Measurements from ENCODE around the gene YTHDC1. TPM values are rescaled to one million over a fixed set of nuclear protein-coding genes. Genes with fewer than 3 reads are reported as not detected.

Gene YTHDC1
- total RNA-seq, 1 experiment from 2014 or later: 68.9 TPM

DNA sequence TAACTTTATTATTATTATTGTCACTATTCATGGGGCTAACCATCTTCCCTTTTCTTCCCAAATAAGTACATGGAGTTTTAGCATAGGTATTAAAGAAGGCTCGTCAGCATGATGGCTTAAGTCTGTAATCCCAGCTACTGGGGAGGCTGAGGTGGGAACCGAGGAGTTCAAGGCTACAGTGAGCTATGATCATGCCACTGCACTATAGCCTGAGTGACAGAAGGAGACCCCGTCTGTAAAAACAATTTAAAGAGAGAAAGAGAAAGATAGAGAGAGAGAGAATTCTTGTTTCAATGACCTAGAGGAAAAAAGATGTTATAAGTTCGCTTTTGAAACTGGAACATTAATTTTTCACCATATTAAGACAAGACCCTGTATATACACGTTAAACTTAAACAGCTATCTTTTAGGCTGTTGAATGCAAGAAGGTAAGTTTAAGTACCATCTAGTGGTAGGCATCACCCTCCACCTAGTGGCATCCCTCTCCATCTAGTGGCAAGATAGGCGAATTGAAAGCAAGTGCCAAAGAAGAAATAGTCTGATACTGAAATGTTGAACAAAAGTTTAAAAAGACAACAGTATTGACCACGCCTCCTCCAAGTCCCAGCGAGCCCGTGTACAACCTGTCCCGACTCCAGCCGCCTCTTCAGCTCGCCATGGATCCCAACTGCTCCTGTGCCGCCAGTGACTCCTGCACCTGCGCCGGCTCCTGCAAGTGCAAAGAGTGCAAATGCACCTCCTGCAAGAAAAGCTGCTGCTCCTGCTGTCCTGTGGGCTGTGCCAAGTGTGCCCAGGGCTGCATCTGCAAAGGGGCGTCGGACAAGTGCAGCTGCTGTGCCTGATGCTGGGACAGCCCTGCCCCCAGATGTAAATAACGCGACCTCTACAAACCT, 26.0 kb upstream of the YTHDC1 start (continued):
- TF ChIP-seq, protein P1, sequence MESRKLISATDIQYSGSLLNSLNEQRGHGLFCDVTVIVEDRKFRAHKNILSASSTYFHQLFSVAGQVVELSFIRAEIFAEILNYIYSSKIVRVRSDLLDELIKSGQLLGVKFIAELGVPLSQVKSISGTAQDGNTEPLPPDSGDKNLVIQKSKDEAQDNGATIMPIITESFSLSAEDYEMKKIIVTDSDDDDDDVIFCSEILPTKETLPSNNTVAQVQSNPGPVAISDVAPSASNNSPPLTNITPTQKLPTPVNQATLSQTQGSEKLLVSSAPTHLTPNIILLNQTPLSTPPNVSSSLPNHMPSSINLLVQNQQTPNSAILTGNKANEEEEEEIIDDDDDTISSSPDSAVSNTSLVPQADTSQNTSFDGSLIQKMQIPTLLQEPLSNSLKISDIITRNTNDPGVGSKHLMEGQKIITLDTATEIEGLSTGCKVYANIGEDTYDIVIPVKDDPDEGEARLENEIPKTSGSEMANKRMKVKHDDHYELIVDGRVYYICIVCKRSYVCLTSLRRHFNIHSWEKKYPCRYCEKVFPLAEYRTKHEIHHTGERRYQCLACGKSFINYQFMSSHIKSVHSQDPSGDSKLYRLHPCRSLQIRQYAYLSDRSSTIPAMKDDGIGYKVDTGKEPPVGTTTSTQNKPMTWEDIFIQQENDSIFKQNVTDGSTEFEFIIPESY (IDR thresholded peaks at IDR 0.05; ENCODE audit: extremely low read depth, insufficient replicate concordance, low read length): no peak
- TF ChIP-seq JUND (IDR thresholded peaks at IDR 0.05) (no peak), SIN3A (IDR thresholded peaks at IDR 0.05; ENCODE audit: low read depth) (peak; percentile 40; the same call in 1 of the 2 replicates), CBX3 (IDR thresholded peaks at IDR 0.05; ENCODE audit: low read depth) (peak; percentile 67), EZH2 (IDR thresholded peaks at IDR 0.05) (no peak), EZH2phosphoT487 (IDR thresholded peaks at IDR 0.05; ENCODE audit: borderline replicate concordance) (no peak), SP1 (IDR thresholded peaks at IDR 0.05; ENCODE audit: low read depth) (no peak), ZFX (IDR thresholded peaks at IDR 0.05) (no peak), RAD21 (IDR thresholded peaks at IDR 0.05; ENCODE audit: low read depth) (peak; percentile 84), ELF1 (IDR thresholded peaks at IDR 0.05; ENCODE audit: borderline replicate concordance, low read depth) (no peak), SRF (IDR thresholded peaks at IDR 0.05; ENCODE audit: low read depth) (no peak)
- TF ChIP-seq, protein P2, sequence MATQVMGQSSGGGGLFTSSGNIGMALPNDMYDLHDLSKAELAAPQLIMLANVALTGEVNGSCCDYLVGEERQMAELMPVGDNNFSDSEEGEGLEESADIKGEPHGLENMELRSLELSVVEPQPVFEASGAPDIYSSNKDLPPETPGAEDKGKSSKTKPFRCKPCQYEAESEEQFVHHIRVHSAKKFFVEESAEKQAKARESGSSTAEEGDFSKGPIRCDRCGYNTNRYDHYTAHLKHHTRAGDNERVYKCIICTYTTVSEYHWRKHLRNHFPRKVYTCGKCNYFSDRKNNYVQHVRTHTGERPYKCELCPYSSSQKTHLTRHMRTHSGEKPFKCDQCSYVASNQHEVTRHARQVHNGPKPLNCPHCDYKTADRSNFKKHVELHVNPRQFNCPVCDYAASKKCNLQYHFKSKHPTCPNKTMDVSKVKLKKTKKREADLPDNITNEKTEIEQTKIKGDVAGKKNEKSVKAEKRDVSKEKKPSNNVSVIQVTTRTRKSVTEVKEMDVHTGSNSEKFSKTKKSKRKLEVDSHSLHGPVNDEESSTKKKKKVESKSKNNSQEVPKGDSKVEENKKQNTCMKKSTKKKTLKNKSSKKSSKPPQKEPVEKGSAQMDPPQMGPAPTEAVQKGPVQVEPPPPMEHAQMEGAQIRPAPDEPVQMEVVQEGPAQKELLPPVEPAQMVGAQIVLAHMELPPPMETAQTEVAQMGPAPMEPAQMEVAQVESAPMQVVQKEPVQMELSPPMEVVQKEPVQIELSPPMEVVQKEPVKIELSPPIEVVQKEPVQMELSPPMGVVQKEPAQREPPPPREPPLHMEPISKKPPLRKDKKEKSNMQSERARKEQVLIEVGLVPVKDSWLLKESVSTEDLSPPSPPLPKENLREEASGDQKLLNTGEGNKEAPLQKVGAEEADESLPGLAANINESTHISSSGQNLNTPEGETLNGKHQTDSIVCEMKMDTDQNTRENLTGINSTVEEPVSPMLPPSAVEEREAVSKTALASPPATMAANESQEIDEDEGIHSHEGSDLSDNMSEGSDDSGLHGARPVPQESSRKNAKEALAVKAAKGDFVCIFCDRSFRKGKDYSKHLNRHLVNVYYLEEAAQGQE (IDR thresholded peaks at IDR 0.05; ENCODE audit: low read depth): no peak

Data from HCT116 (cell line).